ENCODE results near the gene ZNF484. TPM values are rescaled to one million over a fixed set of nuclear protein-coding genes. Genes with fewer than 3 reads are reported as not detected.

Gene ZNF484
- total RNA-seq, 1 experiment from 2014 or later, result 7.2 TPM

DNA sequence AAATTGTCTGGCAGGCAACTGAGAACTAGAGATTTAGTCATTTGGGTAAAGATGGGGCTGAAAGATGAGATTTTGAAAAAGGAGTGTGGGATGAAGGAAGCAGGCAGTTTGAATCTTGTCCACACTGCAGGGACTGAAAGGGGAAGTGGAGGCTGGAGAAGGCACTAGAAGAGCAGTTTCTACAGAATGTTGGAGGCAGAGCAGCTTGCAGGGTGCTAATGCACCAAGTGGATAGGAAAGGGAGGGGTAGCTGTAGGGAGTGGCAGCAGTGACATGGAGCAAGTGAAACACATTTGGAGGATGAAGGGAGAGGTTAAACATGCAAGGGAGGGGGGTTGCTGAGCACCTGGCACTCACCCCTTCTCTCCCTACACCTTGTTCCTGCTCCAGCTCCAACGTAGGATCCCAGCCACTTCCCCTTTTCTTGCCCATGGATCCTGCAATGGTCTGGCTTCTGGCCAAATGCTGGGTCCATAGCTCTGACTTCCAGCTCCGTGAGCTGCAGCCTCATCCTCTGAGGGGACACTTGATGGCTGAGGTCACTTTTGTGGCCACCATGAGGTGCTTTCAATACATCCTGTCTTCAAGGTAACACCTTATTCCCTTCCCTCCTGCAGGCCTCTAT, 39.5 kb upstream of the ZNF484 start:
- BruUV-seq (replicated peaks), result no TSS peak
- POLR2A ChIA-PET, result no interaction called here
- Histone ChIP-seq H3K9me3 (ENCODE audit: control insufficient read depth in 1 of 2, insufficient read depth in 1 of 2, low read depth in 1 of 2, low read length in 2 of 2) (no peaks in the 10 kb centered on the region), H3K27me3 (ENCODE audit: insufficient read depth, low read length) (no peaks in the 10 kb centered on the region), H3K4me2 (ENCODE audit: low read length) (no peak overlapping the region), H3K9me2 (ENCODE audit: insufficient read depth) (no peaks in the 10 kb centered on the region), H3K4me1 (ENCODE audit: control insufficient read depth in 1 of 2, insufficient read depth in 2 of 2, low read length in 2 of 2) (no peaks in the 10 kb centered on the region), H2AFZ (ENCODE audit: low read depth, low read length, poor library complexity, severe bottlenecking) (no peak overlapping the region), H4K20me1 (ENCODE audit: insufficient read depth) (no peaks in the 10 kb centered on the region), H3K9ac (ENCODE audit: low read length) (no peak overlapping the region), H3K27ac (ENCODE audit: low read depth, low read length) (no peak overlapping the region), H3K79me2 (ENCODE audit: insufficient read depth, low read length) (no peaks in the 10 kb centered on the region), H3K36me3 (ENCODE audit: control insufficient read depth in 1 of 2, insufficient read depth in 2 of 2, low read length in 2 of 2) (no peaks in the 10 kb centered on the region), H3K4me3 (replicated peaks in 1 of 2; ENCODE audit: low read depth in 1 of 2, low read length in 2 of 2) (no peak overlapping the region)
- ATAC-seq (peak; percentile 32), DNase-seq (ENCODE audit: low read depth, low spot score) (no peak)
- RAD21 ChIA-PET (ENCODE audit: low non-redundant PET in 1 of 2, low total read pairs in 2 of 2, uncharacterized antibody in 2 of 2, unreplicated experiment in 2 of 2), result no interaction called here
- TF ChIP-seq ATF3 (IDR thresholded peaks at IDR 0.05), result no peak
- no peak for TF ChIP-seq ZFX (IDR thresholded peaks at IDR 0.05)
- TF ChIP-seq SRF (IDR thresholded peaks at IDR 0.05; ENCODE audit: low read depth), result no peak
- no peak for TF ChIP-seq SP1 (IDR thresholded peaks at IDR 0.05; ENCODE audit: low read depth)
- TF ChIP-seq CBX3 (IDR thresholded peaks at IDR 0.05; ENCODE audit: low read depth), result no peak
- TF ChIP-seq ELF1 (IDR thresholded peaks at IDR 0.05; ENCODE audit: borderline replicate concordance, low read depth), result no peak
- no peak for TF ChIP-seq EZH2 (IDR thresholded peaks at IDR 0.05)
- no peak for TF ChIP-seq POLR2A (IDR thresholded peaks at IDR 0.05; ENCODE audit: borderline replicate concordance, extremely low read depth, insufficient read depth, insufficient read length)
- no peak for TF ChIP-seq EGR1 (IDR thresholded peaks at IDR 0.05; ENCODE audit: low read depth)
- no peak for TF ChIP-seq YY1 (IDR thresholded peaks at IDR 0.05; ENCODE audit: extremely low read depth, insufficient replicate concordance, low read depth, low read length)
- TF ChIP-seq, protein P1, sequence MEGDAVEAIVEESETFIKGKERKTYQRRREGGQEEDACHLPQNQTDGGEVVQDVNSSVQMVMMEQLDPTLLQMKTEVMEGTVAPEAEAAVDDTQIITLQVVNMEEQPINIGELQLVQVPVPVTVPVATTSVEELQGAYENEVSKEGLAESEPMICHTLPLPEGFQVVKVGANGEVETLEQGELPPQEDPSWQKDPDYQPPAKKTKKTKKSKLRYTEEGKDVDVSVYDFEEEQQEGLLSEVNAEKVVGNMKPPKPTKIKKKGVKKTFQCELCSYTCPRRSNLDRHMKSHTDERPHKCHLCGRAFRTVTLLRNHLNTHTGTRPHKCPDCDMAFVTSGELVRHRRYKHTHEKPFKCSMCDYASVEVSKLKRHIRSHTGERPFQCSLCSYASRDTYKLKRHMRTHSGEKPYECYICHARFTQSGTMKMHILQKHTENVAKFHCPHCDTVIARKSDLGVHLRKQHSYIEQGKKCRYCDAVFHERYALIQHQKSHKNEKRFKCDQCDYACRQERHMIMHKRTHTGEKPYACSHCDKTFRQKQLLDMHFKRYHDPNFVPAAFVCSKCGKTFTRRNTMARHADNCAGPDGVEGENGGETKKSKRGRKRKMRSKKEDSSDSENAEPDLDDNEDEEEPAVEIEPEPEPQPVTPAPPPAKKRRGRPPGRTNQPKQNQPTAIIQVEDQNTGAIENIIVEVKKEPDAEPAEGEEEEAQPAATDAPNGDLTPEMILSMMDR (IDR thresholded peaks at IDR 0.05 in 2 of 3, conservative IDR thresholded peaks at IDR 0.05 in 1 of 3; ENCODE audit: borderline replicate concordance in 1 of 3, insufficient read depth in 1 of 3, low read depth in 2 of 3, low read length in 2 of 3), result no peak
- TF ChIP-seq RAD21 (IDR thresholded peaks at IDR 0.05; ENCODE audit: low read depth), result no peak
- CTCF ChIA-PET, result no interaction called here
- intact Hi-C loops (cut with micrococcal nuclease), result no loop called here
